KMS-11 (cell line): ENCODE measurements around the gene SH3GL2.

ENCODE experiments used
- H2AFZ ChIP-seq: fragments of 200-600 bp; sonication (generic); 2 replicates; pipeline ENCODE4 v1.6.1; 2016; ENCODE audit warnings: antibody characterized with exemption, mixed run types, low read depth
- H3K27ac ChIP-seq: fragments of 200-600 bp; sonication (generic); 2 replicates; pipeline ENCODE4 v1.6.1; 2016; ENCODE audit warnings: mild to moderate bottlenecking, mixed run types
- H3K27me3 ChIP-seq: fragments of 200-600 bp; sonication (generic); 2 replicates; pipeline ENCODE4 v1.6.1; 2017; ENCODE audit warnings: mild to moderate bottlenecking, low read depth, mixed run types, moderate library complexity; ENCODE audit not compliant: insufficient read depth
- H3K36me3 ChIP-seq: fragments of 200-600 bp; sonication (generic); 2 replicates; pipeline ENCODE4 v1.6.1; 2017; ENCODE audit warnings: mild to moderate bottlenecking, mixed run types; ENCODE audit not compliant: insufficient read depth
- H3K4me1 ChIP-seq: fragments of 200-600 bp; sonication (generic); 2 replicates; pipeline ENCODE4 v1.6.1; 2016; ENCODE audit warnings: mild to moderate bottlenecking, low read depth, mixed run types; ENCODE audit not compliant: poor library complexity, severe bottlenecking
- H3K4me2 ChIP-seq: fragments of 200-600 bp; sonication (generic); 2 replicates; pipeline ENCODE4 v1.7.0; 2016; ENCODE audit warnings: mild to moderate bottlenecking, mixed run types
- H3K4me3 ChIP-seq: fragments of 200-600 bp; sonication (generic); IDR thresholded peaks from 2 replicates; pipeline ENCODE4 v1.6.1; 2017; ENCODE audit warnings: low read depth, low read length, mixed read lengths; ENCODE audit not compliant: insufficient read depth
- H3K79me2 ChIP-seq: fragments of 200-600 bp; sonication (generic); 2 replicates; pipeline ENCODE4 v1.6.1; 2016; ENCODE audit warnings: low read depth, mixed run types; ENCODE audit not compliant: insufficient read depth
- H3K9ac ChIP-seq: fragments of 200-600 bp; sonication (generic); 2 replicates; pipeline ENCODE4 v1.6.1; 2016; ENCODE audit warnings: mild to moderate bottlenecking, mixed run types
- H4K20me1 ChIP-seq: fragments of 200-600 bp; sonication (generic); 2 replicates; pipeline ENCODE4 v1.6.1; 2016; ENCODE audit warnings: mild to moderate bottlenecking, mixed run types; ENCODE audit not compliant: insufficient read depth
- TF ChIP-seq, protein P1 (sequence below): fragments of 200-600 bp; sonication (generic); conservative IDR thresholded peaks from 2 replicates; pipeline ENCODE4 v1.6.1; 2017; ENCODE audit warnings: low read depth, mild to moderate bottlenecking, antibody characterized with exemption, low read length, moderate library complexity, mixed read lengths

Gene SH3GL2

DNA sequence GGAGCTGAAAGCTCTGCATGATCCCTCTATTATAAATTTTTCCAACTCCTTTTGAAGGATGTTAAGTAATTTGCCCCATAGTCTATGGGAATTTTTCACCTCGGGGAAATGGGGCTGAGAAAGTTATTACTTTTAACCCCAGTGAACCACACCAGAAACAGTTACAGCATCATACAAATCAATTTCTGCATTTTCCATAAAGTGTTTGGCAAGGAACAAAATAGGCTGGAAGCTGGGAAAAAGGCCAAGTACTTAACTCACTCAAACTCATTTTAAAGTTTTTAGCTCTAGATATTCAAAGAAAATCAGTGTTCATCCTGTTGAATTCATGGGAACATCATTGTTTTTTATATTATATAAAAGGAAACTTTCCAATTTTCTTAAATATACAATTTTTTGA, 160.9 kb downstream of the SH3GL2 start:
- TF ChIP-seq, protein P1, sequence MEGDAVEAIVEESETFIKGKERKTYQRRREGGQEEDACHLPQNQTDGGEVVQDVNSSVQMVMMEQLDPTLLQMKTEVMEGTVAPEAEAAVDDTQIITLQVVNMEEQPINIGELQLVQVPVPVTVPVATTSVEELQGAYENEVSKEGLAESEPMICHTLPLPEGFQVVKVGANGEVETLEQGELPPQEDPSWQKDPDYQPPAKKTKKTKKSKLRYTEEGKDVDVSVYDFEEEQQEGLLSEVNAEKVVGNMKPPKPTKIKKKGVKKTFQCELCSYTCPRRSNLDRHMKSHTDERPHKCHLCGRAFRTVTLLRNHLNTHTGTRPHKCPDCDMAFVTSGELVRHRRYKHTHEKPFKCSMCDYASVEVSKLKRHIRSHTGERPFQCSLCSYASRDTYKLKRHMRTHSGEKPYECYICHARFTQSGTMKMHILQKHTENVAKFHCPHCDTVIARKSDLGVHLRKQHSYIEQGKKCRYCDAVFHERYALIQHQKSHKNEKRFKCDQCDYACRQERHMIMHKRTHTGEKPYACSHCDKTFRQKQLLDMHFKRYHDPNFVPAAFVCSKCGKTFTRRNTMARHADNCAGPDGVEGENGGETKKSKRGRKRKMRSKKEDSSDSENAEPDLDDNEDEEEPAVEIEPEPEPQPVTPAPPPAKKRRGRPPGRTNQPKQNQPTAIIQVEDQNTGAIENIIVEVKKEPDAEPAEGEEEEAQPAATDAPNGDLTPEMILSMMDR, result no peak
- Histone ChIP-seq H3K36me3 (no peaks in the 10 kb centered on the region), H3K4me2 (no peak overlapping the region), H3K27me3 (no peaks in the 10 kb centered on the region), H3K4me1 (no peaks in the 10 kb centered on the region), H3K27ac (no peak overlapping the region), H3K79me2 (no peaks in the 10 kb centered on the region), H3K9ac (no peak overlapping the region), H2AFZ (no peak overlapping the region), H4K20me1 (no peaks in the 10 kb centered on the region), H3K4me3 (no peak overlapping the region)

DNA sequence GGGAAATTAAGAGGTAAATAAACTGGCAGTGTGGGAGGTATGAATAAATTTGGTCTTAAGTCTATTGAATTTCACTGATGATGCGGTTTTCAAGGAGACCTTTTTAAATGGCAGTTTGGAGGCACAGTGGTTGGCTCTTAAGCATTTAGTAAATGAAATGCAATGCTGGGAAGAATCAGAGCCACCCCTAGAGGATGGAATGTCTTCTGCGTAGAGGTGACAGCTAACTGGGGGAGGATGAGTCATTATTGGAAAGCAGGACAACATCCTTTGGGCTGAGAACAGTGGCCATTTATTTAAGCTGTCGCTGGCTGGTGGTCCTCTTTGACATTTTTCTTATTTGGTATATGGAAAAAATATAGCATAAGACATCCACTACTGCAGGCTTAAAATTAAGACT, 163.2 kb downstream of the SH3GL2 start:
- TF ChIP-seq, protein P1, result no peak
- Histone ChIP-seq H4K20me1 (no peaks in the 10 kb centered on the region), H3K4me2 (no peak overlapping the region), H3K27me3 (no peaks in the 10 kb centered on the region), H3K4me3 (no peak overlapping the region), H3K36me3 (no peaks in the 10 kb centered on the region), H3K4me1 (no peaks in the 10 kb centered on the region), H3K27ac (no peak overlapping the region), H2AFZ (no peak overlapping the region), H3K79me2 (no peaks in the 10 kb centered on the region), H3K9ac (no peak overlapping the region)

DNA sequence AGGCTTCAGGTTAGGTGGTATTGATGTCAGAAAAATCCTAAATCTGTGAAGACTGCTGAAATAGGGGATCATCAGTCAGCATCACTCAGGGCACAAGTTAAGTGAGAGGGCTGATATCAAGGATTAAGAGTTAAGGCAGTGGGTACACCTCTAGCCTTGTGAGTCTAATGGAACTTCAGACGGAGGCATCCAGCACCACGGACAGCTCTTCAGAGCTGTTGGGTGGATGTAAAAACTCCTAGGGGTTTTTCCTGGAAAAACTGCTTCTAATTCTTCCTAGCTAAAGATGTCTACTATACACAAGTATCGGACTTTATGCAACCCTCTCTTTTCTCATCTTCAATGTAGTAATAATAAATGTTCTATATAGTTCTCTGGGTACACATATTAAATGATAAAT, 165.9 kb downstream of the SH3GL2 start:
- Histone ChIP-seq H3K27me3 (no peaks in the 10 kb centered on the region), H3K4me2 (no peak overlapping the region), H3K36me3 (no peaks in the 10 kb centered on the region), H3K4me3 (no peak overlapping the region), H2AFZ (no peak overlapping the region), H3K27ac (no peak overlapping the region), H4K20me1 (no peaks in the 10 kb centered on the region), H3K79me2 (no peaks in the 10 kb centered on the region), H3K4me1 (no peaks in the 10 kb centered on the region), H3K9ac (no peak overlapping the region)
- TF ChIP-seq, protein P1, result no peak

DNA sequence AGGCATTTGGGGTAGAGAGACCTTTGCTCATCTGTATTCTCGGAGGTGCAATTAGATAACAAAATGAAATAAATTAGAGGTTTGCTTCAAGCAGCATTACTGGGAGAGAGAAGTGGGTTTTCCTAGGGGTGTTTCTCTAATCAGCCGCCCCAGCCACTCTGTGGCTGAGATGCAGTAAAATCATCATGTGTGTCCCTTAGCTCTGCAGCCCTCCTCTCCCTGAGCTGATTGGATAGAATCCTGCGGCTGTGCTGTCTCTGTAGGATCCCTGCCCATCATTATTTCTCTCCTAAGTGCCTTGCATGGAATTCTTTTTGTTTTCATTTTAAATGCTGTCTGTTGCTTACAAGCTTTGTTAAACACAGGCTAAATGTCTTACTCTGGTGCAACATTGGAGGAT, 171.4 kb downstream of the SH3GL2 start:
- TF ChIP-seq, protein P1, result no peak
- no peaks in the 10 kb centered on the region for H3K36me3 ChIP-seq
- no peak overlapping the region for H3K9ac ChIP-seq
- no peaks in the 10 kb centered on the region for H3K79me2 ChIP-seq
- no peak overlapping the region for H3K4me2 ChIP-seq
- H3K4me3 ChIP-seq, result no peak overlapping the region
- no peak overlapping the region for H3K27ac ChIP-seq
- no peaks in the 10 kb centered on the region for H3K27me3 ChIP-seq
- no peak overlapping the region for H2AFZ ChIP-seq
- H4K20me1 ChIP-seq, result no peaks in the 10 kb centered on the region
- H3K4me1 ChIP-seq, result no peaks in the 10 kb centered on the region

DNA sequence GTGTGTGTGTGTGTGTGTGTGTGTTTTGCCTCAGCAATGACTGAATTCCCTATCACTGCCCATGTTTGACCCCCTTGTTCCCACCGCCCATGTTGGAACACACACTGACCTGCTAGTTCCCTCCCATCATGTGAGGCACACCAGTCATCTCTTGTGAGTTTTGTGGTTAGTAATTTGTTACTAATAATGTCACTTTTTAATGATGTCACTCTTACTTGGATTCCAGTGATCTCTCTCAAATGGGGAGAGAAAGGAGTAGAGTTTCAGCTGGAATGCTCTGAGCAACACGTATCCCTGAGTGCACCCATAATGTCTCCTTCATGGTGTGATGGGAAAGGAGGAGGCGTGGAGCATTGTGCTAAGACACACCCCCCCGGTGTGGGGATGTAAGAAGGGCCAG, 172.6 kb downstream of the SH3GL2 start:
- Histone ChIP-seq H3K79me2 (no peaks in the 10 kb centered on the region), H3K27me3 (no peaks in the 10 kb centered on the region), H3K36me3 (no peaks in the 10 kb centered on the region), H3K4me3 (no peak overlapping the region), H4K20me1 (no peaks in the 10 kb centered on the region), H3K4me2 (no peak overlapping the region), H3K27ac (no peak overlapping the region), H2AFZ (no peak overlapping the region), H3K9ac (no peak overlapping the region), H3K4me1 (no peaks in the 10 kb centered on the region)
- TF ChIP-seq, protein P1, result no peak
